HG02588 (cell line): ENCODE results near the gene INAFM1.
"Not testable (repeated sequence)": the region's sequence is repeated elsewhere in the genome, so short reads cannot be mapped to it uniquely, and the experiment has no call there.

Source experiments
- ATAC-seq: cut with Tn5 transposase; IDR thresholded peaks from one replicate; pipeline ENCODE4 v1.9.1; 2021; ENCODE audit warnings: mild to moderate bottlenecking, moderate library complexity; ENCODE audit not compliant: unreplicated experiment

The INAFM1 gene

DNA sequence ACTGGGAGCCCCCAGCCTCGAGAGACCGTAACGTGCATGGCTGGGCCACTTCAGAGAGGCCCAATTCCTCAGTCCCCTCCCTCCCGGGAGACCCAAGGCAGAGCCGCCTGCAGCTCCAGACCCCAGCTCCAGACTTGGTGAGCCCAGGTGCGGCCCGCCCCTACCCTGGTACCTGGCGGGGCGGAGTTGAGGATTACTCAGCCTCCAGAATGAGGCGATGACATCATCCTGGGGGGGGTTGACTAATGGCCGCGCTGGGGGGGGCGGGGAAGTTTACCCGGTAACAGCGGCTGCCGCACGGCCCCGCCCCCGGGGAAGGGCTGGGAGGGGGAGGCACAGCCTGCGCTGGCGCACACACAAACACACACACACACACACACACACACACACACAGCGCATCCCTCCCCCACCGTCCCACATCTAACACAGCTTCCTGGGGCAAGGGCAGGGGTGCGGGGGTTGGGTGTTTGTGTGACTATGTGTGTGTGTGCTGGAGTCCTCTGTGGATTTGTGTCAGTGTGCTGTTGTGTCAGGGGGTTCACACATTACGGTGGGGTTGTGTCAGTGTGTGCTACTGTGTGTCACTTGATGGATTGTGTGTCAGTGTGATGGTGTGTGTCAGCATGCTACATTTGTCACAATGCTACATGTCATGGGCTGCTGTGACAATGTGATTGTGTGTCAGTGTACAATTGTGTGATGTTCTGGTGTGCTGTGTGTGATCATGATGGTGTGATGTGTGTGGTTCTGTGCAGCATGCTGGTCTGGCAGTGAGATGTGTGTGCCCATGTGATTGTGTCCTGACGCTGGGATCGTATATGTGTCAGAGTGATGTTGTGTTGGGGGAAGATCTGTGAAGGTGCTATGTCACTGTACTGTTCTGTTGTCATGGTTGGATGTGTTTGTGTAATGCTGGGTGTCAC, 33.4 kb upstream of the INAFM1 start:
- ATAC-seq, result no peak

- no peak for ATAC-seq
These were observed 32.6 kb upstream of the INAFM1 start for GRCh38 chr19:47241919-47242577.

DNA sequence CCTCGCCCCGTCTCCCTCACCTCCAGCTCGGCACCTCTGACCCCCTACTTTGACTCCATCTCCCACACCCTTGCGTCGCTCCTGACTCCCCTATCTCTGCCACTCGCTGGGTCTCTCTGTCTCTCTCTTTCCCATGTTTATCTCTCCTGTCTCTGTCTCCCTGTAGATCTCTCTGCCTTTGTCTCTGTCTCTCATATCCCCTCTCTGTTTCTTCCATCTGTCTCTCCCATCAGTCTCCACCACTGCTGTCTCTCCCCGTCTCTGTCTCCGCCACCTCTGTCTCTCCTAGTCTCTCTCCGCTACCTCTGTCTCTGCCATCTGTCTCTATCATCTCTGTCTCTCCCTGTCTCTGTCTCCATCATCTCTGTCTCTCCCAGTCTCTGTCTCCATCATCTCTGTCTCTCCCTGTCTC, 31.3 kb upstream of the INAFM1 start:
- no peak for ATAC-seq

- ATAC-seq, result peak; percentile 51
These were observed 30.7 kb upstream of the INAFM1 start for GRCh38 chr19:47243776-47244547.

GRCh38 chr19:47247308-47247990, 27.2 kb upstream of the INAFM1 start:
- ATAC-seq, result no peak

GRCh38 chr19:47253016-47253415, 21.7 kb upstream of the INAFM1 start:
- not testable (repeated sequence) for ATAC-seq

GRCh38 chr19:47253467-47253881, 21.2 kb upstream of the INAFM1 start:
- ATAC-seq, result no peak

DNA sequence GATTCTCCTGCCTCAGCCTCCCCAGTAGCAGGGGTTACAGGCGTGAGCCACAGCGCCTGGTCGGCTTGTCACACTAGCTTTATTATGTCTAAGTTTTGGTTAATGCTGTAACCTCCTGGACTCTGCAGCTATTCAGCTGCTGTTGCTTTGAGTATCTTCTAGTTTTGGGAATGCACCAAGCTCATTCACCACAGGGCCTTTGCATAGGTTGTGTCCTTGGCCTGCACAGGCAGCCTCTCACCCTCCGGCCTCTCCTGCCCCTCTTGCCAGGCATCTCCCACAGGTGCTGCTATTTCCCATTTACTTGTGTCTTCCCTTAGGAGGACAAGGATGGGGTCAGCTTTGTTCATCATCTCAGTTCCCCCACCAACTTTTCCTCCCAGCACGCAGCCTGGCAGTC, 20.7 kb upstream of the INAFM1 start:
- no peak for ATAC-seq

- peak; percentile 52 for ATAC-seq
These were observed 18.6 kb upstream of the INAFM1 start, which contains the start of gene CCDC9 for GRCh38 chr19:47255879-47256692. Gene CCDC9 (plus strand): TSS chr19:47256525. CDS start chr19:47258401, 1,876 bp downstream.

DNA sequence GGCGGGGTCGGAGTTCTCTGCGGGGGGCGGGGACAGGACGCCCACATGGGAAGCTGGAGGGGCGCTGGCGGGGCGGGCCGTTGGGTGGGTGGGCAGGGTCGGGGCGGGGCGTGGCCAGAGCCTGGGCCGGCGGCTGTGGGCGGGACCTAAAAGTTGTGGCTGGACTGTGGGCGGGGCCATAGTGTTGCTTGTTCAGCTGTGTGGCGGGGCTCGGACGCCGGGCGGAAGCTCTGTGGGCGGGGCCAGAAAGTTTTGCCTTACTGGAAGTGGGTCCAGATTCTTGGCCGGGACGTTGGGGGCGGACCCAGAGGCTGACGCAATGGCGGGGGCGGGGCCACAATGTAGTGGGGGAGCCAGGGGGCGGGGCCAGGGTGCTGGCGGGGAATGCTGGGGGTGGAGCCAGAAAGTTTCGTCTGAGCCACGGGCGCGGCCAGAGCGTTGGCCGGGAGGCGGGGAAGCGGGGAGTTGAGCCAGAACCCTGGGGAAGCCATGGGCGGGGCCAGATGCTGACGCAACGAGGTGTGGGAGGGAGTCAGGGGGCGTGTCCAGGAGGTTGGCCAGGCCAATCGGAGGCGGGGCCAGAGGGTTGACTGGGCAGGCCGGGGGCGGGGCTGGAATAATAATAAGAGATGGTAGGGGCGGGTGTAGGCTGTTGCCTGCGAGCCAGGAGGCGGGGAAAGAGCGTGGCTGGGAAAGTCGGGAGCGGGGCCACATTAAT, 17.8 kb upstream of the INAFM1 start:
- peak; percentile 64 for ATAC-seq

GRCh38 chr19:47257411-47258169, 17.1 kb upstream of the INAFM1 start:
- ATAC-seq, result no peak

GRCh38 chr19:47258434-47258833, 16.3 kb upstream of the INAFM1 start:
- ATAC-seq, result no peak

- ATAC-seq, result no peak
These were observed 15.7 kb upstream of the INAFM1 start for GRCh38 chr19:47258895-47259555.

DNA sequence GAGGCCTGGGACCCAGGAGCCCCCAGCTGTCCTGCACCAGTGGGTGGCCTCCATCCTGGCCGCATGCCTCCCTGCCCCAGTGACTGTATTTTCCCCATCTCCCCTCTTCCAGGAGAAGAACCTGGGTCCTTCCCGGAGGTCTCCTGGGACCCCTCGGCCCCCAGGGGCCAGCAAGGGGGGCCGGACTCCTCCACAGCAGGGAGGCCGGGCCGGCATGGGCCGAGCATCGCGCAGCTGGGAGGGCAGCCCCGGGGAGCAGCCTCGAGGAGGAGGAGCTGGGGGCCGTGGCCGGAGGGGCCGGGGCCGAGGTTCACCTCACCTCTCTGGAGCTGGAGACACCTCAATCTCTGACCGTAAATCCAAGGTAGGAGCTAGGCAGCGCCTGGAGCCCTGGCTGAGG, 14.2 kb upstream of the INAFM1 start:
- ATAC-seq, result no peak

GRCh38 chr19:47261946-47262793, 12.5 kb upstream of the INAFM1 start:
- not testable (repeated sequence) for ATAC-seq

DNA sequence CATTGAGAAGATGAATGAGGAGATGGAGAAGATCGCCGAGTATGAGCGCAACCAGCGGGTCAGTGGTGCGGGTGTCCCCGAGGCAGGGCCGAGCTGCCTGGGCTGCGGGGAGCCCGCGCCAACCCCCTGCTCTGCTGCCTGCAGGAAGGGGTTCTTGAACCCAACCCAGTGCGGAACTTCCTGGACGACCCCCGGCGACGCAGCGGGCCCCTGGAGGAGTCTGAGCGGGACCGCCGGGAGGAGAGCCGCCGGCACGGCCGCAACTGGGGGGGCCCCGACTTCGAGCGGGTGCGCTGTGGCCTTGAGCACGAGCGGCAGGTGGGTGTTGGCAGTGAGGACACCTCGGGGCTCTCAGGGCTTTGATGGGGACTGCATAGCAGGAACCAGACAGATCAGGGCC, 10.1 kb upstream of the INAFM1 start:
- ATAC-seq, result no peak

- ATAC-seq, result no peak
These were observed 8.2 kb upstream of the INAFM1 start for GRCh38 chr19:47266401-47266941.
